Measurements from ENCODE around the gene JPH4. TPM values are rescaled to one million over a fixed set of nuclear protein-coding genes. Genes with fewer than 3 reads are reported as not detected.
A peak's percentile ranks its signal among the peaks of the same experiment; 100 is the strongest.

JPH4 gene
- polyA plus RNA-seq, 1 of the 3 experiments (the other 2 are of a cell fraction): 8.7 TPM

DNA sequence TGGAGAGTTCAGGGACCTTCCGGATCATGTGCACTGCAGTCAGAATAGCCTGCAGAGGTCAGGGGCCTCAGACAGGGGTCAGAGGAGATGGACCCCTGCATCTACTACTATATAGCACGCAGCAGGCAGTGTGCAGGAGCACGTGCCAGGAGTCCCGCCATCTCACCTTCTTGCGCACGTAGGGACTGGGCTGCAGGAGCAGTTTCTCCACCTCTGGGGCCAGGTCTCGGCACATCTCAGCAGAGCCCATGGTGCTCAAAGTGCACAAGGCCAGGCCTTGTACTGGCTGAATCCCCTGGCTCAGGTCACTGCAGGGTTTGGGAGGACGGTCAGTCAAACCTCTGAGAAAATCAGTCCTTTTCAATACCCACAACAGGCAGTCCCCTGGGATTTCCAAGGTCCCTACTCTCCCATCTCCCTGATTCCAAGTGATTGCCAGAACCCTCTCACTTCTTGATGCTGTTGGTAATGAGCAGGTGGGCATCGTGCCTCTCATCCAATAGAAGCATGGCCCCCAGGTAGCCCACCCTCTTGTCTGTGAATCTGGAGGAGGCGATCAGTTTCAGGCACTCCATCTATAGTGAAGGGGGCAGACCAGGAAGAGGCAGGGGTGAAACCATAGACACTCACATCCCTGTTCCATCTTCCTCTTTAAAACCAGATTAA, 12.3 kb downstream of the JPH4 start:
- Histone ChIP-seq H3K9ac (peak overlapping the region; percentile 71; the same call in 1 of the 2 replicates), H3K9me3 (no peaks in the 10 kb centered on the region), H3F3A (replicated peaks; ENCODE audit: insufficient read depth) (peaks cover 10% of the 10 kb centered on the region), H3K27ac (ENCODE audit: low read depth in 2 of 2, low read length in 1 of 2) (peak overlapping the region in 1 of 2 experiments; percentile 82; a peak in 1 of 4 replicates), H4K20me1 (ENCODE audit: insufficient read depth) (no peaks in the 10 kb centered on the region), H3K9me2 (no peaks in the 10 kb centered on the region), H3K79me2 (ENCODE audit: insufficient read depth) (0 out of 2 replicates have a peak, but pooled peaks cover 3% of the 10 kb centered on the region), H3K4me2 (peak overlapping the region; percentile 86), H3K4me1 (ENCODE audit: control insufficient read depth in 1 of 2, insufficient read depth in 2 of 2, low read depth in 1 of 2, low read length in 1 of 2) (peaks cover 0 to 34% of the 10 kb centered on the region in 2 experiments; a peak in 1 of 4 replicates), H2AFZ (ENCODE audit: low read depth) (no peak overlapping the region), H3K27me3 (ENCODE audit: insufficient read depth) (no peaks in the 10 kb centered on the region), H3K36me3 (replicated peaks in 1 of 2; ENCODE audit: control insufficient read depth in 1 of 2, insufficient read depth in 2 of 2, low read length in 1 of 2) (peaks cover 0 to 32% of the 10 kb centered on the region in 2 experiments), H3K4me3 (ENCODE audit: low read depth in 2 of 2, low read length in 1 of 2) (peak overlapping the region; percentile 64 to 86)
- TF ChIP-seq, protein P1, sequence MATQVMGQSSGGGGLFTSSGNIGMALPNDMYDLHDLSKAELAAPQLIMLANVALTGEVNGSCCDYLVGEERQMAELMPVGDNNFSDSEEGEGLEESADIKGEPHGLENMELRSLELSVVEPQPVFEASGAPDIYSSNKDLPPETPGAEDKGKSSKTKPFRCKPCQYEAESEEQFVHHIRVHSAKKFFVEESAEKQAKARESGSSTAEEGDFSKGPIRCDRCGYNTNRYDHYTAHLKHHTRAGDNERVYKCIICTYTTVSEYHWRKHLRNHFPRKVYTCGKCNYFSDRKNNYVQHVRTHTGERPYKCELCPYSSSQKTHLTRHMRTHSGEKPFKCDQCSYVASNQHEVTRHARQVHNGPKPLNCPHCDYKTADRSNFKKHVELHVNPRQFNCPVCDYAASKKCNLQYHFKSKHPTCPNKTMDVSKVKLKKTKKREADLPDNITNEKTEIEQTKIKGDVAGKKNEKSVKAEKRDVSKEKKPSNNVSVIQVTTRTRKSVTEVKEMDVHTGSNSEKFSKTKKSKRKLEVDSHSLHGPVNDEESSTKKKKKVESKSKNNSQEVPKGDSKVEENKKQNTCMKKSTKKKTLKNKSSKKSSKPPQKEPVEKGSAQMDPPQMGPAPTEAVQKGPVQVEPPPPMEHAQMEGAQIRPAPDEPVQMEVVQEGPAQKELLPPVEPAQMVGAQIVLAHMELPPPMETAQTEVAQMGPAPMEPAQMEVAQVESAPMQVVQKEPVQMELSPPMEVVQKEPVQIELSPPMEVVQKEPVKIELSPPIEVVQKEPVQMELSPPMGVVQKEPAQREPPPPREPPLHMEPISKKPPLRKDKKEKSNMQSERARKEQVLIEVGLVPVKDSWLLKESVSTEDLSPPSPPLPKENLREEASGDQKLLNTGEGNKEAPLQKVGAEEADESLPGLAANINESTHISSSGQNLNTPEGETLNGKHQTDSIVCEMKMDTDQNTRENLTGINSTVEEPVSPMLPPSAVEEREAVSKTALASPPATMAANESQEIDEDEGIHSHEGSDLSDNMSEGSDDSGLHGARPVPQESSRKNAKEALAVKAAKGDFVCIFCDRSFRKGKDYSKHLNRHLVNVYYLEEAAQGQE (IDR thresholded peaks at IDR 0.05; ENCODE audit: low read depth, low read length): no peak
- TF ChIP-seq SMC3 (IDR thresholded peaks at IDR 0.05; ENCODE audit: low read depth, low read length): no peak
- no peak for TF ChIP-seq TAF1 (IDR thresholded peaks at IDR 0.05; ENCODE audit: borderline replicate concordance, low read depth, low read length)
- TF ChIP-seq FOXM1 (IDR thresholded peaks at IDR 0.05; ENCODE audit: low read depth): no peak
- no peak for TF ChIP-seq JUND (IDR thresholded peaks at IDR 0.05)
- no peak for TF ChIP-seq TEAD4 (IDR thresholded peaks at IDR 0.05; ENCODE audit: borderline replicate concordance, insufficient read depth)
- TF ChIP-seq, protein P2, sequence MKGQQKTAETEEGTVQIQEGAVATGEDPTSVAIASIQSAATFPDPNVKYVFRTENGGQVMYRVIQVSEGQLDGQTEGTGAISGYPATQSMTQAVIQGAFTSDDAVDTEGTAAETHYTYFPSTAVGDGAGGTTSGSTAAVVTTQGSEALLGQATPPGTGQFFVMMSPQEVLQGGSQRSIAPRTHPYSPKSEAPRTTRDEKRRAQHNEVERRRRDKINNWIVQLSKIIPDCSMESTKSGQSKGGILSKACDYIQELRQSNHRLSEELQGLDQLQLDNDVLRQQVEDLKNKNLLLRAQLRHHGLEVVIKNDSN (IDR thresholded peaks at IDR 0.05; ENCODE audit: borderline replicate concordance, low read depth): no peak
- DNase-seq: no peak
- 91% methylated on average over 2 of the region's 10 CpGs for WGBS (ENCODE audit: low lambda C conversion rate)
- ChIA-PET POLR2A (interaction anchor here (1.1 to 1.4 kb wide), 3 partner anchors 11 to 244 kb away, joined by 3 to 6 read pairs (median 5); partner anchors contain the start of genes JPH4 and THTPA), CTCF (interaction anchor here (0.9 to 19.5 kb wide), 9 partner anchors 8 to 344 kb away, joined by 3 to 785 read pairs (median 4); partner anchors contain the start of genes JPH4, NGDN and THTPA)

DNA sequence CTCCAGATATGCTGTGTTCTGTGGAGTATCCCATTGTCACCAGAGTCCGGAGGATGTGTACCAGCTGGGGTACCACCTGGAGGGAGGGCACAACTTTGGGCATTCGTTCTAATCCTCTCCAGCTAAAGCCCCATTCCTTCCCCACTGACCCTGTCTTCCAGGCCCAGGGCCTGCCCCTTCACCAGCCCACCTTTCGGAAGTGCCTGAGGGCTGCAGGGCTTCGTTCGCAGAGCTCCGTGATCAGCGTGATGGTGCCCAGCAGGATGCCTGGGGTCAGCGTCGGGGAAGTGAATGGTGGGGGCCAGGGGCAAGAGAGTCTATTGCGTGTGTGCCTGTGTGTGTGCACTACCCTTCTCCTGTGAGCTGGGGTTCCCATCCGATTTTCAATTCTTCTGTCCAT, 13.0 kb downstream of the JPH4 start:
- CTCF ChIA-PET: interaction anchor here (0.9 to 19.5 kb wide), 3 partner anchors 7 to 89 kb away, joined by 3 to 785 read pairs (median 67); partner anchors contain the start of genes JPH4, NGDN and THTPA
- 97% methylated on average over 10 of the region's 11 CpGs for WGBS (ENCODE audit: low lambda C conversion rate)

More for the DNA sequence above, 13.0 kb downstream of the JPH4 start:
- no peak overlapping the region for H3K4me3 ChIP-seq (ENCODE audit: low read depth in 2 of 2, low read length in 1 of 2)
- 0 out of 2 replicates have a peak, but pooled peaks cover 3% of the 10 kb centered on the region for H3K79me2 ChIP-seq (ENCODE audit: insufficient read depth)
- H3K27ac ChIP-seq (ENCODE audit: low read depth in 2 of 2, low read length in 1 of 2): no peak overlapping the region
- H3K27me3 ChIP-seq (ENCODE audit: insufficient read depth): no peaks in the 10 kb centered on the region
- no peak overlapping the region for H3K4me2 ChIP-seq
- H2AFZ ChIP-seq (ENCODE audit: low read depth): no peak overlapping the region
- peaks cover 10% of the 10 kb centered on the region for H3F3A ChIP-seq (replicated peaks; ENCODE audit: insufficient read depth)
- POLR2A ChIA-PET: no interaction called here
- H3K4me1 ChIP-seq (ENCODE audit: control insufficient read depth in 1 of 2, insufficient read depth in 2 of 2, low read depth in 1 of 2, low read length in 1 of 2): peaks cover 0 to 31% of the 10 kb centered on the region in 2 experiments; a peak in 1 of 4 replicates
- no peak for TF ChIP-seq TAF1 (IDR thresholded peaks at IDR 0.05; ENCODE audit: borderline replicate concordance, low read depth, low read length)
- no peak for TF ChIP-seq FOXM1 (IDR thresholded peaks at IDR 0.05; ENCODE audit: low read depth)
- no peak for TF ChIP-seq EZH2phosphoT487 (IDR thresholded peaks at IDR 0.05; ENCODE audit: borderline replicate concordance, low read depth)
- no peak for TF ChIP-seq NRF1 (IDR thresholded peaks at IDR 0.05; ENCODE audit: low read depth, low read length)
- peaks cover 0 to 35% of the 10 kb centered on the region in 2 experiments for H3K36me3 ChIP-seq (replicated peaks in 1 of 2; ENCODE audit: control insufficient read depth in 1 of 2, insufficient read depth in 2 of 2, low read length in 1 of 2)
- no peak for DNase-seq
- no peak overlapping the region for H3K9ac ChIP-seq
- no peaks in the 10 kb centered on the region for H3K9me3 ChIP-seq
- no peaks in the 10 kb centered on the region for H3K9me2 ChIP-seq
- no peaks in the 10 kb centered on the region for H4K20me1 ChIP-seq (ENCODE audit: insufficient read depth)
